ENCODE measurements around the gene ADAMTS2.
A peak's percentile ranks its signal among the peaks of the same experiment; 100 is the strongest.

ADAMTS2 gene

DNA sequence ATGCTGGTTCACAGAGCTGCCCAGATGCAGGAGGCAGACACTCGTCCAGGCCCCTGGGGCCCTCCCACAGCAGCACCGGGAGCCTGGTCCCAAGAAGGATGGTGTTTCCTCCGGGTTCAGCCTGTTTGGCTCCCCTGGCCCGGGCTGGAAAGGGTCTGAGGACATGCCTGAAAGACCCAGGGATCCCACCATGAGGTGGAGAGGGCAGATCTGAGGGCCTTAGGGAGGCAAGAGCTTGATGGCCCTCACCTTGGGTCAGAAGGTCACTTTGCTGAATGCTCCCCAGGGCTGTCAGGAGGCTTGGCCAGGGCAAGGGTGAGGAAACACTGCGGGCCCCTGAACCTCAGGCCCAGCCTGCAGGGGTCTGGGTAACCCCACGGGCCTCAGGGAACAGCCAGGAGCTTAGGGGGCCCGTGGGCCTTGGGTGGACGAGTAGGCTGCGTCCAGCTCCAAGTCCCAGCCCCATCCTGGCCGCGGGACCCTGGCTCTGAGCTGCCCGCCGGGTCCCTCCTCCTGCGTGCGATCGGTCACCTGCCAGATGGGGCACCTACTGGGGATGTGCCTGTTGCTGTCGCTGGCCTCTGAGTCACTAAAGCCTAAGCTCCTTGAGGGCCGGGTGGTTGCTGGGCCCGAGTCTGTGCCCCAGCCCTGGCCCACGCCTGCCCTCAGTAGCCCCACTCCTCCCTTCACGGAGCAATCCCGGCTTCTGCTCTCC lies 178.9 kb downstream of the ADAMTS2 start:
- Histone ChIP-seq H3K36me3 (replicated peaks in 1 of 2; ENCODE audit: control insufficient read depth in 2 of 2, insufficient read depth in 2 of 2, low read length in 2 of 2) (no peaks in the 10 kb centered on the region), H2BK5ac (ENCODE audit: low read length) (no peak overlapping the region), H3K18ac (ENCODE audit: low read length) (peak overlapping the region; percentile 81), H3K4ac (ENCODE audit: low read length) (no peak overlapping the region), H3K14ac (ENCODE audit: low read length) (peak overlapping the region; percentile 9), H3K4me1 (ENCODE audit: control insufficient read depth in 2 of 2, insufficient read depth in 1 of 2, low read depth in 1 of 2, low read length in 2 of 2) (no peaks in the 10 kb centered on the region), H3K27me3 (ENCODE audit: control insufficient read depth in 3 of 3, insufficient read depth in 3 of 3, low read depth in 1 of 3, low read length in 3 of 3) (peaks cover 0 to 1% (median 0%) of the 10 kb centered on the region in 3 experiments), H2BK15ac (ENCODE audit: low read length) (peak overlapping the region; percentile 20), H2AFZ (ENCODE audit: low read length) (peak overlapping the region; percentile 68), H3K9ac (ENCODE audit: low read depth, low read length, poor library complexity) (peak overlapping the region; percentile 3), H3K4me2 (ENCODE audit: insufficient read depth, low read length, poor library complexity, severe bottlenecking) (no peak overlapping the region), H3K79me1 (ENCODE audit: low read depth, low read length) (no peaks in the 10 kb centered on the region), H4K91ac (ENCODE audit: low read depth, low read length, poor library complexity) (no peak overlapping the region), H3K23ac (ENCODE audit: low read depth, low read length, poor library complexity) (peak overlapping the region; percentile 83), H3K27ac (replicated peaks; ENCODE audit: low read length) (no peak overlapping the region), H3K4me3 (ENCODE audit: low read length in 2 of 2) (no peak overlapping the region), H2BK120ac (ENCODE audit: low read depth, low read length) (no peak overlapping the region), H4K8ac (ENCODE audit: low read depth, low read length) (no peak overlapping the region), H2AK5ac (ENCODE audit: low read depth, low read length) (peak overlapping the region; percentile 94), H2BK12ac (ENCODE audit: low read length) (peak overlapping the region; percentile 53), H3K9me3 (replicated peaks in 1 of 2; ENCODE audit: control insufficient read depth in 2 of 2, insufficient read depth in 1 of 2, low read depth in 1 of 2, low read length in 2 of 2) (peaks cover 0 to 3% of the 10 kb centered on the region in 2 donors)
- no peak for DNase-seq (ENCODE audit: low spot score)
- WGBS, 2 donors (ENCODE audit: extremely low coverage in 2 of 2, insufficient read length in 2 of 2, insufficient replicate concordance in 1 of 2), result no CpG with 5 or more reads among the region's 22 CpGs

DNA sequence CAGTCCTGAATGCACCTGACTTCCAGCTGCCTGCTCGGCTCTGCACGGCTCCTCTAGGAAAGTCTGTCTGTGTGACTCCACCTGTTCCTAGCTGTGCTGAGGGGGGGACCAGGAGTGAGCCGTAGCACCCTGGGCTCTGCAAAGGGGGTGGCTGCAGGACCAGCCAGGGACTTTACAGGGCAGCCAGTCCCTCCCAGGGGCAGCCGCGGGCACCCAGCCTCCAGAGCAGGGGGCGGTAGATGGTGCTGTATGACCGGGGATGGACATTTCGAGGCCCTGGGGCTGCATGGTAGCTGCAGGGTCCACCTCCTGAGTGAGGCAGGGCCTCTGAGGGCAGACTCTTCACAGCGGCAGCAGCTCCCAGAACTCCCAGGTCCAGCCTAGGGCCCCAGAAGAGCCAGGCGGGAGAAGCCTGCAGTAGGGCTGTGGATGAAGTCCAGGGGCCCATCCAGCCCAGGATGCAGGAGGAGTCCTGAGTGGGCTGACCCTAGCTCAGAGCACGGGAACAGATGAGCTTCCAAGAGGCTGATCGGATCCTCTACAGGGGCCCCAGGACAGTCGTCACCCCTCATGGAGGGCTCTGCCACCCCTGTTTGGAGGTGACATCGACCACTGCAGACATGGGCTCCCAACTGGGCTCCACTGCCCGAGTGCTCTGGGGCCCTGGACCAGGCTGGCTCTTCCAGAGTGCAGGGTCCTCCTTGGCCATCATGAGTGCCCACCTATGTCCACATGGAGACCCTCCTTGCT lies 179.7 kb downstream of the ADAMTS2 start:
- Histone ChIP-seq H3K14ac (ENCODE audit: low read length) (peak overlapping the region; percentile 9), H3K79me1 (ENCODE audit: low read depth, low read length) (no peaks in the 10 kb centered on the region), H2AK5ac (ENCODE audit: low read depth, low read length) (peak overlapping the region; percentile 58), H3K9ac (ENCODE audit: low read depth, low read length, poor library complexity) (peak overlapping the region; percentile 51), H3K27ac (replicated peaks; ENCODE audit: low read length) (no peak overlapping the region), H2BK5ac (ENCODE audit: low read length) (no peak overlapping the region), H4K91ac (ENCODE audit: low read depth, low read length, poor library complexity) (no peak overlapping the region), H2AFZ (ENCODE audit: low read length) (no peak overlapping the region), H3K9me3 (replicated peaks in 1 of 2; ENCODE audit: control insufficient read depth in 2 of 2, insufficient read depth in 1 of 2, low read depth in 1 of 2, low read length in 2 of 2) (peaks cover 0 to 5% of the 10 kb centered on the region in 2 donors), H3K36me3 (replicated peaks in 1 of 2; ENCODE audit: control insufficient read depth in 2 of 2, insufficient read depth in 2 of 2, low read length in 2 of 2) (no peaks in the 10 kb centered on the region), H3K18ac (ENCODE audit: low read length) (no peak overlapping the region), H4K8ac (ENCODE audit: low read depth, low read length) (no peak overlapping the region), H3K4me1 (ENCODE audit: control insufficient read depth in 2 of 2, insufficient read depth in 1 of 2, low read depth in 1 of 2, low read length in 2 of 2) (no peaks in the 10 kb centered on the region), H2BK120ac (ENCODE audit: low read depth, low read length) (no peak overlapping the region), H3K4me2 (ENCODE audit: insufficient read depth, low read length, poor library complexity, severe bottlenecking) (no peak overlapping the region), H3K4me3 (ENCODE audit: low read length in 2 of 2) (no peak overlapping the region), H3K23ac (ENCODE audit: low read depth, low read length, poor library complexity) (no peak overlapping the region), H2BK12ac (ENCODE audit: low read length) (no peak overlapping the region), H3K4ac (ENCODE audit: low read length) (no peak overlapping the region), H3K27me3 (ENCODE audit: control insufficient read depth in 3 of 3, insufficient read depth in 3 of 3, low read depth in 1 of 3, low read length in 3 of 3) (peaks cover 0 to 1% (median 0%) of the 10 kb centered on the region in 3 experiments), H2BK15ac (ENCODE audit: low read length) (no peak overlapping the region)
- no peak for DNase-seq (ENCODE audit: low spot score)
- WGBS, 2 donors (ENCODE audit: extremely low coverage in 2 of 2, insufficient read length in 2 of 2, insufficient replicate concordance in 1 of 2), result no CpG with 5 or more reads among the region's 15 CpGs

DNA sequence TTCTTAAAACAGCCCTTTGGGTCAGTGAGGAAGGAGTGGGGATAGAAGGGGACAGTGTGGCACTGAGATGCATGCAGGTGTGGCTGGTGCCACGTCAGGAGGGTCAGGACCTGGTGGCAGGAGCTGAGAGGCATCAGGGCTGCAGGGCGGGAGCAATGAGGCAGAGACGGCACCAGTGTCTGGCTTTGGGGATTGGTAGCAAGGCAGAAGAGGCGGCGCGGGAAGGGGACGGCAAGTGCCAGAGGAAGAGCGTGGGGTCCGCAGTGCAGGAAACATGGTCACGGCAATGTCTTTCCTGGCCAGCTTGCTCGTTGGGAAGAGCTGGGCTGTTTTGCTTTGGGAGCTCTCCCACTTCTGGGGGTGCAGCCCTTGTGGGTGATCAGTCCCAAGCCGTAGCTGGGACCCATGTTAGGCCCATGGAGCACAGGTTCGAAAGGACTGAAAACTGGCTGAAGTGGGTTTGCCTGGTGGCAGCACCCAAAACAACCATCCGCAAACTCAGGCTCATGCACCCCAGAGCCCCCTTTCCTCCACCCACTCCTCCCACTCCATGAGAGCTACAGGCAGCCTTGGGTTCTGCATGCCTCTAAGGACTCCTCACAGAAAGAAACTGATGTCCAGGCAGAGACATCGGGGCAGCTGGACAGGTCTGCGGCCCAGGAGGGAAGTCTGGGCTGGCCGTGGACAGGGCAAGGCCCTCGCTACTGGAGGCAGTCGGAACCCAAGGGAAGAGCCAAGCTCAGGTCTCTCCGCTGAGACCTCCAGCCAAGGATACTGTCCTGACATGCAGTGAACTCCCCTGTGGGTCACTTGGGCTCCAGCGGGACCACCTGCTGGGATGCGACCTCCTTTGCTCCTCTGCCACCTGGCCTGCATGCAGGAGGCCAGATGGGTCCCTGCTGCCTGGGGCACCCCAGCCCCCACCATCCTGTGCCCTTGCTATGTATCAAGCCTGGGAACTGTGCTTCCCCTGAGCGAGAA lies 180.6 kb downstream of the ADAMTS2 start:
- no peak overlapping the region for H3K4me3 ChIP-seq (ENCODE audit: low read length in 2 of 2)
- H3K79me1 ChIP-seq (ENCODE audit: low read depth, low read length), result no peaks in the 10 kb centered on the region
- H3K27me3 ChIP-seq (ENCODE audit: control insufficient read depth in 3 of 3, insufficient read depth in 3 of 3, low read depth in 1 of 3, low read length in 3 of 3), result peaks cover 0 to 1% (median 0%) of the 10 kb centered on the region in 3 experiments
- H2BK15ac ChIP-seq (ENCODE audit: low read length), result no peak overlapping the region
- no peak overlapping the region for H2AFZ ChIP-seq (ENCODE audit: low read length)
- H2BK120ac ChIP-seq (ENCODE audit: low read depth, low read length), result no peak overlapping the region
- peak overlapping the region; percentile 76 for H3K23ac ChIP-seq (ENCODE audit: low read depth, low read length, poor library complexity)
- no peak overlapping the region for H3K4ac ChIP-seq (ENCODE audit: low read length)
- peak overlapping the region; percentile 58 for H2AK5ac ChIP-seq (ENCODE audit: low read depth, low read length)
- WGBS, 2 donors (ENCODE audit: extremely low coverage in 2 of 2, insufficient read length in 2 of 2, insufficient replicate concordance in 1 of 2), result no CpG with 5 or more reads among the region's 23 CpGs
- no peak overlapping the region for H3K27ac ChIP-seq (replicated peaks; ENCODE audit: low read length)
- peak overlapping the region; percentile 11 for H3K14ac ChIP-seq (ENCODE audit: low read length)
- no peak for DNase-seq (ENCODE audit: low spot score)
- H3K9me3 ChIP-seq (replicated peaks in 1 of 2; ENCODE audit: control insufficient read depth in 2 of 2, insufficient read depth in 1 of 2, low read depth in 1 of 2, low read length in 2 of 2), result peaks cover 0 to 5% of the 10 kb centered on the region in 2 donors
- no peaks in the 10 kb centered on the region for H3K36me3 ChIP-seq (replicated peaks in 1 of 2; ENCODE audit: control insufficient read depth in 2 of 2, insufficient read depth in 2 of 2, low read length in 2 of 2)
- peak overlapping the region; percentile 66 for H3K9ac ChIP-seq (ENCODE audit: low read depth, low read length, poor library complexity)
- no peak overlapping the region for H2BK5ac ChIP-seq (ENCODE audit: low read length)
- no peak overlapping the region for H3K4me2 ChIP-seq (ENCODE audit: insufficient read depth, low read length, poor library complexity, severe bottlenecking)
- H4K8ac ChIP-seq (ENCODE audit: low read depth, low read length), result peak overlapping the region; percentile 87
- no peak overlapping the region for H4K91ac ChIP-seq (ENCODE audit: low read depth, low read length, poor library complexity)
- H3K18ac ChIP-seq (ENCODE audit: low read length), result peak overlapping the region; percentile 77
- no peak overlapping the region for H2BK12ac ChIP-seq (ENCODE audit: low read length)
- H3K4me1 ChIP-seq (ENCODE audit: control insufficient read depth in 2 of 2, insufficient read depth in 1 of 2, low read depth in 1 of 2, low read length in 2 of 2), result no peaks in the 10 kb centered on the region
